ENCODE results near the gene TMEM135. TPM values are rescaled to one million over a fixed set of nuclear protein-coding genes. Genes with fewer than 3 reads are reported as not detected.

The TMEM135 gene
- total and polyA plus RNA-seq, 2 donors from 2014 or later, result 12.0 to 24.6 TPM

GRCh38 chr11:87232320-87232719, 194.6 kb downstream of the TMEM135 start:
- H3K27ac ChIP-seq (ENCODE audit: low read depth in 2 of 2, low read length in 2 of 2), result no peak overlapping the region
- FAIRE-seq (no peak), DNase-seq (no peak)
- no peaks in the 10 kb centered on the region for H3K4me1 ChIP-seq (ENCODE audit: control insufficient read depth in 2 of 3, insufficient read depth in 2 of 3, low read depth in 1 of 3, low read length in 3 of 3)
- no peak overlapping the region for H3K4me3 ChIP-seq (ENCODE audit: low read length in 3 of 3)
- TF ChIP-seq CTCF (IDR thresholded peaks at IDR 0.05; ENCODE audit: borderline replicate concordance, extremely low read depth, insufficient read depth), result no peak
- no peak overlapping the region for H3K9ac ChIP-seq (ENCODE audit: low read length in 3 of 3)
- no peaks in the 10 kb centered on the region for H3K9me3 ChIP-seq (ENCODE audit: control insufficient read depth in 2 of 3, insufficient read depth in 1 of 3, low read length in 3 of 3)
- H3K36me3 ChIP-seq (ENCODE audit: control insufficient read depth in 2 of 3, insufficient read depth in 3 of 3, low read length in 3 of 3), result no peaks in the 10 kb centered on the region
- intact Hi-C loops (cut with DNase I), result no loop called here
- no peaks in the 10 kb centered on the region for H3K27me3 ChIP-seq (ENCODE audit: control insufficient read depth, insufficient read depth, low read length)

GRCh38 chr11:87235366-87235765, 197.6 kb downstream of the TMEM135 start:
- intact Hi-C loops (cut with DNase I), result no loop called here

GRCh38 chr11:87236368-87236767, 198.6 kb downstream of the TMEM135 start:
- Histone ChIP-seq H3K4me3 (ENCODE audit: low read length in 3 of 3) (no peak overlapping the region), H3K36me3 (ENCODE audit: control insufficient read depth in 2 of 3, insufficient read depth in 3 of 3, low read length in 3 of 3) (no peaks in the 10 kb centered on the region), H3K27ac (ENCODE audit: low read depth in 2 of 2, low read length in 2 of 2) (no peak overlapping the region), H3K27me3 (ENCODE audit: control insufficient read depth, insufficient read depth, low read length) (no peaks in the 10 kb centered on the region), H3K9ac (ENCODE audit: low read length in 3 of 3) (no peak overlapping the region), H3K4me1 (ENCODE audit: control insufficient read depth in 2 of 3, insufficient read depth in 2 of 3, low read depth in 1 of 3, low read length in 3 of 3) (no peaks in the 10 kb centered on the region), H3K9me3 (ENCODE audit: control insufficient read depth in 2 of 3, insufficient read depth in 1 of 3, low read length in 3 of 3) (no peaks in the 10 kb centered on the region)
- TF ChIP-seq CTCF (IDR thresholded peaks at IDR 0.05; ENCODE audit: borderline replicate concordance, extremely low read depth, insufficient read depth), result no peak
- DNase-seq (no peak), FAIRE-seq (no peak)
- intact Hi-C loops (cut with DNase I), result no loop called here

More at GRCh38 chr11:87235366-87235765, 197.6 kb downstream of the TMEM135 start:
- TF ChIP-seq CTCF (IDR thresholded peaks at IDR 0.05; ENCODE audit: borderline replicate concordance, extremely low read depth, insufficient read depth), result no peak
- Histone ChIP-seq H3K9ac (ENCODE audit: low read length in 3 of 3) (no peak overlapping the region), H3K4me3 (ENCODE audit: low read length in 3 of 3) (no peak overlapping the region), H3K27me3 (ENCODE audit: control insufficient read depth, insufficient read depth, low read length) (no peaks in the 10 kb centered on the region), H3K9me3 (ENCODE audit: control insufficient read depth in 2 of 3, insufficient read depth in 1 of 3, low read length in 3 of 3) (no peaks in the 10 kb centered on the region), H3K27ac (ENCODE audit: low read depth in 2 of 2, low read length in 2 of 2) (no peak overlapping the region), H3K36me3 (ENCODE audit: control insufficient read depth in 2 of 3, insufficient read depth in 3 of 3, low read length in 3 of 3) (no peaks in the 10 kb centered on the region), H3K4me1 (ENCODE audit: control insufficient read depth in 2 of 3, insufficient read depth in 2 of 3, low read depth in 1 of 3, low read length in 3 of 3) (no peaks in the 10 kb centered on the region)
- no peak for FAIRE-seq
- no peak for DNase-seq

GRCh38 chr11:87239001-87239400, 201.3 kb downstream of the TMEM135 start:
- Histone ChIP-seq H3K36me3 (ENCODE audit: control insufficient read depth in 2 of 3, insufficient read depth in 3 of 3, low read length in 3 of 3) (no peaks in the 10 kb centered on the region), H3K27ac (ENCODE audit: low read depth in 2 of 2, low read length in 2 of 2) (no peak overlapping the region), H3K4me3 (ENCODE audit: low read length in 3 of 3) (no peak overlapping the region), H3K4me1 (ENCODE audit: control insufficient read depth in 2 of 3, insufficient read depth in 2 of 3, low read depth in 1 of 3, low read length in 3 of 3) (no peaks in the 10 kb centered on the region), H3K9me3 (ENCODE audit: control insufficient read depth in 2 of 3, insufficient read depth in 1 of 3, low read length in 3 of 3) (no peaks in the 10 kb centered on the region), H3K27me3 (ENCODE audit: control insufficient read depth, insufficient read depth, low read length) (no peaks in the 10 kb centered on the region), H3K9ac (ENCODE audit: low read length in 3 of 3) (no peak overlapping the region)
- intact Hi-C loops (cut with DNase I), result no loop called here
- DNase-seq (peak in 1 of 5 donors; percentile 35), FAIRE-seq (no peak)
- TF ChIP-seq CTCF (IDR thresholded peaks at IDR 0.05; ENCODE audit: borderline replicate concordance, extremely low read depth, insufficient read depth), result no peak

Data from kidney (tissue), 14 donors.